RWPE2 (cell line): ENCODE data around the gene ZBTB7C.

Experiments used
- ATAC-seq: fragments of 200-7000 bp; cut with Tn5 transposase; 3 replicates; pipeline ENCODE4 v1.9.1; 2021; ENCODE audit warnings: low read depth
- DNase-seq: peaks from one replicate; pipeline ENCODE4 v3.0.0-alpha.2; 2020; ENCODE audit warnings: low spot score
- H3K27ac ChIP-seq: fragments of 450-650 bp; 2 replicates; pipeline ENCODE4 v1.5.1; 2017; ENCODE audit warnings: mild to moderate bottlenecking; ENCODE audit not compliant: poor library complexity, severe bottlenecking
- H3K27me3 ChIP-seq: fragments of 250-450 bp; sonication (Bioruptor Pico); 2 replicates; pipeline ENCODE4 v1.5.1; 2021; ENCODE audit warnings: mild to moderate bottlenecking, moderate library complexity; ENCODE audit not compliant: insufficient read depth, poor library complexity, severe bottlenecking
- H3K36me3 ChIP-seq: fragments of 250-450 bp; sonication (Bioruptor Pico); 2 replicates; pipeline ENCODE4 v1.5.1; 2020; ENCODE audit warnings: low read depth, mild to moderate bottlenecking, moderate library complexity
- H3K4me1 ChIP-seq: fragments of 250-450 bp; sonication (Bioruptor Pico); 2 replicates; pipeline ENCODE4 v1.5.1; 2021; ENCODE audit warnings: mild to moderate bottlenecking, moderate library complexity; ENCODE audit not compliant: insufficient read depth, poor library complexity, severe bottlenecking
- H3K4me3 ChIP-seq: fragments of 250-450 bp; sonication (Bioruptor Pico); 2 replicates; pipeline ENCODE4 v1.5.1; 2021; ENCODE audit warnings: mild to moderate bottlenecking, moderate library complexity; ENCODE audit not compliant: severe bottlenecking
- H3K9me3 ChIP-seq: fragments of 250-450 bp; sonication (Bioruptor Pico); 2 replicates; pipeline ENCODE4 v1.5.1; 2021; ENCODE audit warnings: mild to moderate bottlenecking, moderate library complexity; ENCODE audit not compliant: severe bottlenecking
- TF ChIP-seq, protein P1 (sequence below): fragments of 450-650 bp; IDR thresholded peaks from one replicate; pipeline ENCODE4 v1.5.1; 2017; ENCODE audit warnings: mild to moderate bottlenecking, moderate library complexity; ENCODE audit not compliant: poor library complexity, severe bottlenecking

ZBTB7C gene

GRCh38 chr18:48270929-48271328, 138.3 kb downstream of the ZBTB7C start:
- no peaks in the 10 kb centered on the region for H3K36me3 ChIP-seq
- H3K27me3 ChIP-seq: peaks cover 5% of the 10 kb centered on the region
- no peak overlapping the region for H3K4me3 ChIP-seq
- ATAC-seq (no peak), DNase-seq (no peak)
- H3K27ac ChIP-seq: no peak overlapping the region
- no peaks in the 10 kb centered on the region for H3K9me3 ChIP-seq
- TF ChIP-seq, protein P1, sequence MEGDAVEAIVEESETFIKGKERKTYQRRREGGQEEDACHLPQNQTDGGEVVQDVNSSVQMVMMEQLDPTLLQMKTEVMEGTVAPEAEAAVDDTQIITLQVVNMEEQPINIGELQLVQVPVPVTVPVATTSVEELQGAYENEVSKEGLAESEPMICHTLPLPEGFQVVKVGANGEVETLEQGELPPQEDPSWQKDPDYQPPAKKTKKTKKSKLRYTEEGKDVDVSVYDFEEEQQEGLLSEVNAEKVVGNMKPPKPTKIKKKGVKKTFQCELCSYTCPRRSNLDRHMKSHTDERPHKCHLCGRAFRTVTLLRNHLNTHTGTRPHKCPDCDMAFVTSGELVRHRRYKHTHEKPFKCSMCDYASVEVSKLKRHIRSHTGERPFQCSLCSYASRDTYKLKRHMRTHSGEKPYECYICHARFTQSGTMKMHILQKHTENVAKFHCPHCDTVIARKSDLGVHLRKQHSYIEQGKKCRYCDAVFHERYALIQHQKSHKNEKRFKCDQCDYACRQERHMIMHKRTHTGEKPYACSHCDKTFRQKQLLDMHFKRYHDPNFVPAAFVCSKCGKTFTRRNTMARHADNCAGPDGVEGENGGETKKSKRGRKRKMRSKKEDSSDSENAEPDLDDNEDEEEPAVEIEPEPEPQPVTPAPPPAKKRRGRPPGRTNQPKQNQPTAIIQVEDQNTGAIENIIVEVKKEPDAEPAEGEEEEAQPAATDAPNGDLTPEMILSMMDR: no peak
- no peaks in the 10 kb centered on the region for H3K4me1 ChIP-seq

- Histone ChIP-seq H3K36me3 (no peaks in the 10 kb centered on the region), H3K9me3 (no peaks in the 10 kb centered on the region), H3K27me3 (no peaks in the 10 kb centered on the region), H3K27ac (no peak overlapping the region), H3K4me3 (no peak overlapping the region), H3K4me1 (no peaks in the 10 kb centered on the region)
- ATAC-seq (no peak), DNase-seq (no peak)
- TF ChIP-seq, protein P1: no peak
Observed at GRCh38 chr18:48265328-48265727, 143.9 kb downstream of the ZBTB7C start.

DNA sequence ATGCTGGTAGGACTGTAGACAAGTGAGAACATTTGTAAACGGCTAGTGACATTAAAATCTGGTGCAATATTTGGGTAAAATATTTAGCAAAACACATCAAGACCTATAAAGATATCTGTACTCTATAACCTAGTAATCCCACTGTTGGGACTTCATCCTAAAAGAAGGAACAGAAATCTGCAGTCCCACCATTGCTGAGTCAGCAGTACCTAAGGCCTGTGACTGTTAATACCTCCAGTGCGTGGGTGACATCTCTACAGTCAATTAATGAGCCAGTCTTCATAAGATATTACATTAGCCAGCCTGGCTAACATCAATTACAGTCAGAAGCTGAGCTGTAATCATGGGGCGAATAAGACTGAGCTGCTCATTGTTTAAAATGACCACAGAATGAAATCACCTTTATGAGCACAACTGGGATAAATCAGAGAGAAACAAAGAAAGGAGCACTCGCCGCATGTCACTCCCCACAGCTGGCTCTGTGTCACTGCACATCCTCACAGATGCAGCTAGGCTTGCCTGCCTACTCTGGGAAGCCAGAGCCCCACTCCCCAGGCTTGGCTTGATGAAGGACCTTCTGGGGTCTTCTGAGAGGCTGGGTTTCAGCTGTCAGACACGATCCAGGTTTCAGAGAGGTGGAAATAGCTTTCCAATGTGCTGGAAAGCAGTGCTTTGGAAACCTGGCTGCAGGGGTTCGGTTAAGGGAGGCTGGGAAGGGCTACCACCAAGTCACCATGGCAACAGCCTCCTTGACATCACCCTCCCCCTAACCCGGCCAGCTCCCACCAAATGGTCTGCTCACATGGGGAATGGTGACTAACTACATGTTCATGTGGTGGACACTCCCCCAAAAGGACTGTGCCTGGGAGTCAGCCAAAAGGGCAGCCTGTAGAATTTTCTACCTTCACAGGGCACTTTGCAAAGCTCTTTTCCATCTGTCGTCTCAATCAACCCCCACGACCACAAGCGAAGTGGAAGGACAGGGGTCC, 145.0 kb downstream of the ZBTB7C start:
- Histone ChIP-seq H3K9me3 (no peaks in the 10 kb centered on the region), H3K4me3 (no peak overlapping the region), H3K27ac (no peak overlapping the region), H3K27me3 (no peaks in the 10 kb centered on the region), H3K4me1 (no peaks in the 10 kb centered on the region), H3K36me3 (no peaks in the 10 kb centered on the region)
- TF ChIP-seq, protein P1: no peak
- no peak for DNase-seq
- ATAC-seq: peak; percentile 74

GRCh38 chr18:48263192-48263853, 145.9 kb downstream of the ZBTB7C start:
- H3K36me3 ChIP-seq: no peaks in the 10 kb centered on the region
- no peak overlapping the region for H3K27ac ChIP-seq
- no peak for DNase-seq
- no peak overlapping the region for H3K4me3 ChIP-seq
- no peak for ATAC-seq
- no peaks in the 10 kb centered on the region for H3K9me3 ChIP-seq
- TF ChIP-seq, protein P1: no peak
- no peaks in the 10 kb centered on the region for H3K27me3 ChIP-seq
- no peaks in the 10 kb centered on the region for H3K4me1 ChIP-seq
